HepG2 (cell line): Measurements from ENCODE around the gene NMRAL1. TPM values are rescaled to one million over a fixed set of nuclear protein-coding genes. Genes with fewer than 3 reads are reported as not detected.

Source experiments
- ATAC-seq: fragments of 200-7000 bp; cut with Tn5 transposase; 3 replicates; pipeline ENCODE4 v1.9.1; 2020; ENCODE audit warnings: mild to moderate bottlenecking, moderate library complexity
- BruUV-seq: library from RNA; stranded (reverse); fragments of 400-500 nt; replicated peaks from 2 replicates; lab custom pipeline; 2021; lab: Mats Ljungman, UMichigan
- CTCF ChIA-PET: fragments of 300-600 bp; formaldehyde crosslinking; extraction: SDS; loops from one replicate; lab custom pipeline; 2021; ENCODE audit warnings: low total read pairs, inconsistent platforms, low intra/inter-chr PET ratio; lab: Yijun Ruan, JAX
- POLR2A ChIA-PET: fragments of 350-600 bp; sonication (Branson Sonifier 250); formaldehyde crosslinking; loops from one replicate; lab custom pipeline; 2020; ENCODE audit warnings: antibody characterized with exemption, inconsistent platforms; lab: Yijun Ruan, JAX
- DNase-seq: peaks from one replicate; pipeline ENCODE4 v3.0.0-alpha.2; 2015; ENCODE audit warnings: low spot score
- FAIRE-seq: peaks from 3 replicates; lab custom pipeline; 2011; peaks lifted over from hg19 to GRCh38; lab: Jason Lieb, UNC
- H2AFZ ChIP-seq: one replicate; pipeline ENCODE4 v1.6.1; 2011; ENCODE audit warnings: low read length, inconsistent platforms
- H3K27ac ChIP-seq: fragments of 300-600 bp; 3 replicates; pipeline ENCODE4 v1.8.0; 2011; ENCODE audit warnings: mixed run types, mild to moderate bottlenecking, mixed read lengths, low read length, inconsistent platforms; ENCODE audit not compliant: insufficient read depth; ENCODE audit errors: extremely low read length
- H3K27me3 ChIP-seq, 2 experiments: fragments of 200-600 bp in 1 of 2; 2 replicates in 1 of 2; 3 replicates in 1 of 2; pipeline versions ENCODE4 v1.6.0 to v1.8.0; 2011; ENCODE audit warnings: low read length in 2 of 2, mild to moderate bottlenecking in 2 of 2, moderate library complexity in 2 of 2, inconsistent platforms in 1 of 2; ENCODE audit not compliant: insufficient read depth in 2 of 2, control insufficient read depth in 1 of 2
- H3K36me3 ChIP-seq, 2 experiments: fragments of 200-600 bp in 1 of 2; replicated peaks in 1 of 2; 2 replicates in 1 of 2; 3 replicates in 1 of 2; pipeline versions ENCODE4 v1.5.1 to v1.8.0; 2011; ENCODE audit warnings: low read length in 2 of 2, inconsistent platforms in 1 of 2; ENCODE audit not compliant: insufficient read depth in 2 of 2, control insufficient read depth in 1 of 2
- H3K4me1 ChIP-seq: 2 replicates; pipeline ENCODE4 v1.5.1; 2012; ENCODE audit warnings: low read length, inconsistent platforms; ENCODE audit not compliant: insufficient read depth
- H3K4me2 ChIP-seq: 2 replicates; pipeline ENCODE4 v1.6.0; 2011; ENCODE audit warnings: low read depth, low read length, inconsistent platforms
- H3K4me3 ChIP-seq, 3 experiments: fragments of 200-600 bp in 1 of 3; sonication (generic), shearing (Covaris generic) in 1 of 3; replicated peaks in 1 of 3; 2 replicates each; pipeline ENCODE4 v1.5.1; 2011 to 2016; ENCODE audit warnings: low read length in 3 of 3, inconsistent platforms in 2 of 3, low read depth in 2 of 3, mild to moderate bottlenecking in 2 of 3, control low read depth in 1 of 3, mixed read lengths in 1 of 3; ENCODE audit not compliant: insufficient read depth in 1 of 3
- H3K79me2 ChIP-seq: one replicate; pipeline ENCODE4 v1.6.1; 2011; ENCODE audit warnings: low read length, inconsistent platforms; ENCODE audit not compliant: insufficient read depth
- H3K9ac ChIP-seq: 2 replicates; pipeline ENCODE4 v1.6.0; 2011; ENCODE audit warnings: mild to moderate bottlenecking, low read depth, low read length, inconsistent platforms; ENCODE audit not compliant: insufficient read depth
- H3K9me3 ChIP-seq: 2 replicates; pipeline ENCODE4 v1.5.1; 2012; ENCODE audit warnings: mild to moderate bottlenecking, low read length
- H4K20me1 ChIP-seq: 2 replicates; pipeline ENCODE4 v1.6.0; 2011; ENCODE audit warnings: inconsistent platforms, mild to moderate bottlenecking, low read length, moderate library complexity; ENCODE audit not compliant: insufficient read depth
- NFE2L2 ChIP-seq: fragments of 150-350 bp; IDR thresholded peaks from 2 replicates; pipeline ENCODE4 v1.6.1; 2014; ENCODE audit warnings: low read length
- SAFB2 ChIP-seq: sonication (generic); formaldehyde crosslinking; IDR thresholded peaks from 2 replicates; pipeline ENCODE4 v1.5.1; 2020; ENCODE audit warnings: missing genetic modification reagents, low read depth, mild to moderate bottlenecking, borderline replicate concordance
- ZBTB38 ChIP-seq: sonication (generic); formaldehyde crosslinking; IDR thresholded peaks from 2 replicates; pipeline ENCODE4 v1.5.1; 2020; ENCODE audit warnings: mild to moderate bottlenecking, missing genetic modification reagents
- ZC3H4 ChIP-seq: sonication (generic); formaldehyde crosslinking; IDR thresholded peaks from 2 replicates; pipeline ENCODE4 v1.4.0; 2020; ENCODE audit warnings: missing genetic modification reagents, borderline replicate concordance
- ZNF121 ChIP-seq: sonication (generic); formaldehyde crosslinking; IDR thresholded peaks from 2 replicates; pipeline ENCODE4 v1.5.0; 2020; ENCODE audit warnings: mild to moderate bottlenecking, missing genetic modification reagents
- ZSCAN25 ChIP-seq: sonication (generic); formaldehyde crosslinking; IDR thresholded peaks from 2 replicates; pipeline ENCODE4 v1.8.0; 2022; ENCODE audit warnings: mild to moderate bottlenecking, missing genetic modification reagents
- WGBS: methylation state at CpG from one replicate; pipeline ENCODE4 v1.1.6; 2017; ENCODE audit warnings: low lambda C conversion rate; 5-methylcytosine and 5-hydroxymethylcytosine counted together
- in situ Hi-C: cut with HindIII; loops from 2 replicates; pipeline ENCODE4 v1.10.0; 2017; ENCODE audit warnings: low pct_unique_long_range_greater_than_20kb; ENCODE audit not compliant: extremely low pct_ligation_motif_present
- intact Hi-C: fragments of 100-400 bp; cut with micrococcal nuclease; formaldehyde crosslinking; loops from one replicate; pipeline ENCODE4 v1.10.0; 2022; ENCODE audit not compliant: unreplicated experiment
- polyA plus RNA-seq, 8 experiments: library from polyadenylated mRNA; depleted of rRNA in 3 of 8; stranded (reverse) in 7 of 8; unstranded in 1 of 8; fragments of >200 nt; fragmentation: Illumina TruSeq in 4 of 8; extraction: Trizol in 4 of 8; gene quantifications; 2 replicates each; pipeline versions ENCODE4 v1.2.1 to v1.2.3, GENCODE V29; 2011 to 2016; ENCODE audit warnings: low read depth in 4 of 8, missing spikeins in 1 of 8, mixed read lengths in 1 of 8; ENCODE audit not compliant: insufficient read depth in 1 of 8
- total RNA-seq, 5 experiments: library from RNA; depleted of rRNA; stranded (reverse); fragments of >200 nt; fragmentation: Illumina TruSeq; extraction: Trizol; gene quantifications; 2 replicates each; pipeline ENCODE4 v1.2.3, GENCODE V29; 2016; ENCODE audit warnings: low read depth in 1 of 5

NMRAL1 gene
- total and polyA plus RNA-seq, 2 of the 13 experiments (the other 11 are each of a cell fraction or from before 2014, with no cell fraction given): 30.8 to 33.1 TPM

DNA sequence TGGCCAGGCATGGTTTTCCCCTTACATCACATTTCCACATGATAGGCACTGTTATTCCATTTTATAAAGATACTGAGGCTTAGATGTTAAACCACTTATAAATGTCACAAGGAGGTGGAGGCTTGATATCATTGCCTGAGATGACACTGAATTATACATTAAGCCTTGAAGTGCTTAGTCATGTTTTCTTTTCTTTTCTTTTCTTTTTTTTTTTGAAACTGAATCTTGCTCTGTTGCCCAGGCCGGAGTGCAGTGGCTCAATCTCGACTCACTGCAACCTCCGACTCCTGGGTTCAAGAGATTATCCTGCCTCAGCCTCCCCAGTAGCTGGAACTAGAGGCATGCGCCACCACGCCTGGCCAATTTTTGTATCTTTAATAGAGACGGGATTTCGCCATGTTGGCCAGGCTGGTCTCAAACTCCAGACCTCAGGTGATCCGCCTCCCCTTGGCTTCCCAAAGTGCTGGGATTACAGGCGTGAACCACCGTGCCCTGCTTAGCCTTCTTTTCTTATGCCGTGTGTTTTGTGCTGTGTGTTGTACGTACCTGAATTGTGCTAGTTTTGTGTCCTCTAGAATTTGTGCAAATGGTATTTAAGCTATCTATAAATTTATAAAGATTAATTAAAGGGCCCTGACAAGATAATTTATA lies 47.6 kb downstream of the NMRAL1 start:
- Histone ChIP-seq H4K20me1 (0 out of 2 replicates have a peak, but pooled peaks cover 4% of the 10 kb centered on the region), H3K79me2 (peaks cover 49% of the 10 kb centered on the region), H3K4me2 (peak overlapping the region; percentile 93), H3K9me3 (no peaks in the 10 kb centered on the region), H3K27ac (peak overlapping the region; percentile 99), H3K4me1 (peaks cover 34% of the 10 kb centered on the region), H3K9ac (peak overlapping the region; percentile 99), H3K27me3 (no peaks in the 10 kb centered on the region; a peak in 1 of 5 replicates), H3K4me3 (peak overlapping the region; percentile 82 to 85 (median 84)), H2AFZ (no peak overlapping the region)
- TSS peak; percentile 70 for BruUV-seq
- CTCF ChIA-PET: interaction anchor here (0.7 kb wide), 1 partner anchor 34 kb away, joined by 3 read pairs; no protein-coding TSS in a partner anchor
- intact Hi-C loops: loop anchor here (5.0 kb wide), 1 partner anchor 50 kb away; the partner anchor contains the start of gene HMOX2
- ATAC-seq (no peak), FAIRE-seq (no peak)
- TF ChIP-seq ZC3H4: peak; percentile 66; the same call in 1 of the 2 replicates
- no peak for TF ChIP-seq SAFB2 (CRISPR knock-in tag)
- peak; percentile 41; the same call in 1 of the 2 replicates for TF ChIP-seq NFE2L2
- TF ChIP-seq ZNF121 (CRISPR knock-in tag): peak; percentile 42; the same call in 1 of the 2 replicates
- TF ChIP-seq ZSCAN25 (CRISPR knock-in tag): no peak
- TF ChIP-seq ZBTB38: peak; percentile 57; the same call in 1 of the 2 replicates
- TF ChIP-seq, all 625 proteins: peak for 4
- no peak for DNase-seq
- POLR2A ChIA-PET: interaction anchor here (0.6 to 2.1 kb wide), 17 partner anchors 10 to 307 kb away, joined by 3 to 20 read pairs (median 5); partner anchors contain the start of genes ANKS3, CORO7, DNAAF8 and HMOX2
- WGBS: 59% methylated on average over 12 of the region's 12 CpGs
- in situ Hi-C loops: no loop called here
- peaks cover 5 to 9% of the 10 kb centered on the region in 2 experiments; a peak in 3 of 5 replicates for H3K36me3 ChIP-seq
